ENCODE measurements around the gene NRARP.

GRCh38 chr9:137318602-137319001 is 16.5 kb upstream of the NRARP start:
- TF ChIP-seq EZH2 (IDR thresholded peaks at IDR 0.05; ENCODE audit: borderline replicate concordance, control insufficient read depth, low read depth, low read length) (no peak), GATAD2B (conservative IDR thresholded peaks at IDR 0.05; ENCODE audit: low read depth) (no peak), EP300 (IDR thresholded peaks at IDR 0.05; ENCODE audit: borderline replicate concordance in 1 of 2, control insufficient read depth in 1 of 2, low read depth in 2 of 2, low read length in 2 of 2) (no peak), EED (IDR thresholded peaks at IDR 0.05; ENCODE audit: low read depth) (no peak), SUZ12 (IDR thresholded peaks at IDR 0.05; ENCODE audit: unreplicated experiment) (no peak)

All from GM12878 (cell line).